KOPT-K1 (cell line): ENCODE data around the gene SYT7.

ENCODE experiments used
- H3K27ac ChIP-seq: fragments of 200-600 bp; sonication (generic); 2 replicates; pipeline ENCODE4 v1.5.1; 2016; ENCODE audit warnings: antibody characterized with exemption, mild to moderate bottlenecking, low read depth, low read length; ENCODE audit not compliant: poor library complexity, severe bottlenecking
- H3K36me3 ChIP-seq: fragments of 200-600 bp; sonication (generic); 2 replicates; pipeline ENCODE4 v1.5.1; 2017; ENCODE audit warnings: antibody characterized with exemption, mild to moderate bottlenecking, low read length, moderate library complexity; ENCODE audit not compliant: insufficient read depth
- H3K9me3 ChIP-seq: fragments of 200-600 bp; sonication (generic); 2 replicates; pipeline ENCODE4 v1.5.1; 2017; ENCODE audit warnings: antibody characterized with exemption, low read length, mild to moderate bottlenecking; ENCODE audit not compliant: insufficient read depth, poor library complexity, severe bottlenecking

Gene SYT7

GRCh38 chr11:61502522-61502921, 78.4 kb downstream of the SYT7 start:
- H3K27ac ChIP-seq, result no peak overlapping the region
- no peaks in the 10 kb centered on the region for H3K36me3 ChIP-seq
- H3K9me3 ChIP-seq, result no peaks in the 10 kb centered on the region

DNA sequence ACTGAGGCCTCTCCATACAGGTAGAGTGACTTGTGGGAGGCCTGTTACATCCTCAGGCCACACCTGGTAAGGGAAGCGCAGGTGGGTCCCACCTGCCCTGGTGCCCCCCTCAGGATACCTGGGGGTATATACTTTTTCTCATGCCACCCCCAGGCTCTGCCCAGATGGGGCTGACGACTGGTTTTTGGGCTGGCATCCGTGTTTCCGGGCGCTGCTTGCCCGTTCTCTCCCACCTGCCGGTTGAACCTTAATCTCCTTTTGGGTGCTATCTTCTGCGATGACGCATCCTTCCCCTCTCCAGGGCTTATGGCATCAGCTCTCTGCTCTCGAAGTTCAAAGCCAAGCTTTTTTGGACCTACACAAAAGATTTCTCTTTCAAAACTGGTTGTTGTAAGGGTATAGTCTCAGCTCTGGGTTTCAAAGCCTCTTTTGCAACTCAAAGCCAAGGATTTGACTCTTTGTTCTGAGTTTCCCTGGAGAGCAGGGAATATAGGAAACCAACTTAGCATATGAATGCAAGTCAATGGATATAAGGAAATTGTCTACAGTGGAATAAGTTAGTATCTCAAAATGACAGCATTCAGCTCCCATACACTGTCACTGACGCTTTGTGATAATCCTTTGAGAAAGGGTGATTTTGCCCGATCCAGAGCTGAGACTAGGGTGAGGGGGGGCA, 80.9 kb downstream of the SYT7 start:
- H3K27ac ChIP-seq, result no peak overlapping the region
- H3K36me3 ChIP-seq, result no peaks in the 10 kb centered on the region
- H3K9me3 ChIP-seq, result no peaks in the 10 kb centered on the region

- Histone ChIP-seq H3K9me3 (no peaks in the 10 kb centered on the region), H3K27ac (no peak overlapping the region), H3K36me3 (no peaks in the 10 kb centered on the region)
These were observed 82.0 kb downstream of the SYT7 start for GRCh38 chr11:61498767-61499341.

DNA sequence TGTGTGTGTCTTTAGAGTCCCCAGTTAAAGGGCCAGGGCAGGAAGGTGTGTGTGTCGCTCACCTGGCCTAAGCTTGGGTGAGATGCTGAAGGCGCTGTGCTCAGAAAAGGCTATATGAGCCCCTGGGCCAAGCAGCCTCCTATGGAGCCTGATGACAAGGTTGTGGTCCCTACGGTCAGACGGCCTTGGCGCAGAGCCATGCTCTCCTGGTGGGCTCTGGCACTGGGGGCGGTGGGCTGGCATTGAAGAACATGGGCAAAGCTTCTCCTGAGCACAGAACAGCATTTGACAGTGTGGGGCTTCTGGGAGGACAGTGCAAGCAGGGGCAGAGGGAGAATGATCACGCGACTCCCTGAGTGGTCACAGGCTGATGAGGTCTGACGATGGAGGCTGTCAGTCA, 83.0 kb downstream of the SYT7 start:
- Histone ChIP-seq H3K27ac (no peak overlapping the region), H3K9me3 (no peaks in the 10 kb centered on the region), H3K36me3 (no peaks in the 10 kb centered on the region)

DNA sequence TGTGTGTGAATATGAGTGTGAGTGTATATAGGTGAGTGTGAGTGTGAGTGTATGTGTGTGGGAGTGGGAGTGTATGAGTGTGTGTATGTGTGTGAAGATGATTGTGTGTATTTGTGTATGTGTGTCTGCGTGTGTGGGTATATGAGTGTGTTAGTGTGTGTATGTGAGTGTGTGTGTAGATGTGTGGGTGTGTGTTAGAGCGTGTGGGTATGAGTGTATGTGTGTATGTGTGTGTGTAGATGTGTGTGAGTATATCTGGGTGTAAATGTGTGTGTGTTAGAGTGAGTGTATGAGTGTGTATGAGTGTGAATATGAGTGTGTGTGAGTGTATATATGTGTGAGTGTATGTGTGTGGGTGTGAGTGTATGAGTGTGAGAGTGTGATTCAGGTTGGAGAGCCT, 83.4 kb downstream of the SYT7 start:
- H3K9me3 ChIP-seq, result no peaks in the 10 kb centered on the region
- no peaks in the 10 kb centered on the region for H3K36me3 ChIP-seq
- no peak overlapping the region for H3K27ac ChIP-seq

DNA sequence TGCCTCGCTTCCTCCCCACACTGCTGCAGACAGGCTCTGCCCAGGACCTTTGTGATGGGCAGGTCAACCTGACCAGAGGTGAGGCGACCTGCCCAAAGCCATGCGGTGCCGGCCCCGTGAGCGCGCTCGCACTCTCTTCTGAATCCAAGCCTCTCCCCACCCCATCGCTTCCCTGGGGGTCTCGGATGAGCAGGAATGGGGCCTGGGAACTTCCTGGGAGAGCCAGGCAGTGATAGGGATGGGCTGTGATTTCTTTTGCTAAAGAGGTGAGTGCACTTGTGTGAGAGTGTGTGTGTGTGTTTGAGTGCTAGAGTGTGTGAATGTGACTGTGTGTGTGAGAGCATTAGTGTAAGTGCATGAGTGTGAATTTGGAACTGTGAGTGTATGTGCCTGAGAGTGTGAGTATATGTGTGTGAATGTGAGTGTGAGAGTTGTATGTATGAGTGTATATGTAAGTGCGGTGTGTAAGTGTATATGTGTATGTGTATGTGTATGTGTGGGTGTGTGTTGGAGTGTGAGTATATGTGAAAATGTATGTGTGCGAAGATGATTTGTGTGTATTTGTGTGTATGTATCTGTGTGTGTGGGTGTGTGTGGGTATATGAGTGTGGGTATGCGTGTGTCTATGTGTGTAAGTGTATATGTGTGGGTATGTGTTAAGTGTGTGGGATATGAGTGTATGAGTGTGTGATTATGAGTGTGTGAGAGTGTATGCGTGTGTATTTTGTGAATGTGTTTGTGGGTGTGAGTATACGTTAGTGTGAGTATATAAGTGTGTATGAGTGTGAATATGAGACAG, 84.1 kb downstream of the SYT7 start:
- Histone ChIP-seq H3K36me3 (no peaks in the 10 kb centered on the region), H3K27ac (no peak overlapping the region), H3K9me3 (no peaks in the 10 kb centered on the region)

- H3K36me3 ChIP-seq, result no peaks in the 10 kb centered on the region
- H3K27ac ChIP-seq, result no peak overlapping the region
- H3K9me3 ChIP-seq, result no peaks in the 10 kb centered on the region
These were observed 84.9 kb downstream of the SYT7 start for GRCh38 chr11:61495801-61496601.

- Histone ChIP-seq H3K9me3 (no peaks in the 10 kb centered on the region), H3K36me3 (no peaks in the 10 kb centered on the region), H3K27ac (no peak overlapping the region)
These were observed 86.4 kb downstream of the SYT7 start for GRCh38 chr11:61494381-61494961.

GRCh38 chr11:61491736-61492395, 89.0 kb downstream of the SYT7 start:
- Histone ChIP-seq H3K36me3 (no peaks in the 10 kb centered on the region), H3K27ac (no peak overlapping the region), H3K9me3 (no peaks in the 10 kb centered on the region)

- Histone ChIP-seq H3K36me3 (no peaks in the 10 kb centered on the region), H3K9me3 (no peaks in the 10 kb centered on the region), H3K27ac (no peak overlapping the region)
These were observed 90.8 kb downstream of the SYT7 start for GRCh38 chr11:61489833-61490721.

DNA sequence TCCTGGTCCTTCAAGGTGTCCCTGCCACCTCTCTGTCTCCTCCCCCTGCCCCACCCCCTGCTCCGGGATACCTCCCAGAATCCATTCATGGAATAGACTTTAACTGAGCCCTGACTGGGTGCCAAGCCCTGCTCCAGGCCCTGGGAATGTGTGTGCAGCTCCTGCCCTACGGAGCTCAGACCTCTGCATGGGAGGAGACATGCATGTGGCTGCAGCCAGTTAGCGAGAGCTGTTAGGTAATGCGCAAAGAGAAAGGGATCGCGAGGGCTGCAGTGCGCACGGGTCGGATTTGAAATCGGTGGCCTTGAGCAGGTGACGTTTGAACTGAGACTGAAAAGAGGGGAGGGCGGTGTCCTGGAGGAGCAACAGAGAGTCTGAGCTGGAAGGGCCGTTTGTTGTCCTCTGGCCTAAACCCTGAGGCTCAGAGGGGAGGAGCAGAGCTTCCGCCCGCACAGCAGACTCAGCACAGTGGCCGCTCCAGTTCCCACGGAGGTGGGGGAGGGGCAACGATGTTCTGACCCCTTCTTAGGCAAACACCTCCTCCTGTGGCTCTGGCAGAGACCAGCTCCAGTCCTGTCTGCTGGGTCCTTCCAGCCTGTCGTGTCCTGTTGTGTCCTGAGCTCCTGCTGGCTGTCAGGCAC, 92.1 kb downstream of the SYT7 start:
- no peak overlapping the region for H3K27ac ChIP-seq
- no peaks in the 10 kb centered on the region for H3K9me3 ChIP-seq
- H3K36me3 ChIP-seq, result no peaks in the 10 kb centered on the region

DNA sequence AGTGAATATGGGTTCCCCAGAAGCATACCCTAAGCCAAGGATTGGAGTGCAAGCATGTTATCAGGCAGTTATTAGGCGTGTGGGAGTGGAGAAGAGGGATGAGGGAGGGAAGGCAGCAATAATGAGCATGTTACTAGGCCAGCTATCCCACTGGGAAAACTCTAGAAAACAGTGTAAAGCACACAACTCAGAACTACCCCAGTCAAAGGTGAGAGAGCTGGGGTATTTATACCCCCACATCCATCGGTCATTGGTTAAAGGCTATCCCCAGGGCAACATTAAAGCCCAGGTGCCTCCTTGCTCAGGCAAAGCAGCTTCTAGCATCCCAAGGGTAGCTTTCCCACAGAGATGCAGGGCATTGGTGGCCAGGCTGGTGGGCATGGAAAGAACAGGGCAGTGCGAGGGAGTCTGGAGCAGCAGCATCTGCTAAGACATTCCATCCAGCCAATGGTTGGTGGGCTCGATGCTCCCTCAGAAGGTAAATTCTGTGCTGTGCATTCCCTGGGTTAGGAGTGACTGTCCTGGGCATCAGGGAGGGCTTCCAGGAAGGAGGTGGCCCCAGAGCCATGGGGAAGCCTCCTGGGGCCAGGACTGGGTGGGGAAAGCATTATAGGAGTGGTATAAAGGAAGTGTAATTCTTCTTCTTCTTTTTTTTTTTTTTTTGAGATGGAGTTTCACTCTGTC, 93.4 kb downstream of the SYT7 start:
- no peak overlapping the region for H3K27ac ChIP-seq
- H3K9me3 ChIP-seq, result no peaks in the 10 kb centered on the region
- no peaks in the 10 kb centered on the region for H3K36me3 ChIP-seq

DNA sequence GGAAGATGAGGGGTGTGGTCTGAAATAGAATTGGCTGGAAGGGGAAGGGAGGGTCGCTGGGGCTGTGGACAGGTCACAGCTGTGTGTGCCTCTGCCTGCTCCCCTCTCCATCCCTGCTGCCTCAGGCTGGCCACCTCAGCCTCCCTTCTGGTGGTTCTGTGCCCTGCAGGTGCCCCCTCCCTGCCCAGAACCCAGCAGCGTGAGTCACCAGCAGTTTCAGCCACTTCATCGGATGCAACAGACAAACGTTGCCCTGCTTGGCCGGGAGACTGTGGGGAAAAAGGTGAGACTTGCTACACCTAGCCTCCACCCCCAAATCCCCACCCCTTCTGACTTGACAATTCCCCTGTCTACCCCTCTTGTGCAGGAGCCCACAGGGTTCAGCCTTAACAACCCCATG, 94.1 kb downstream of the SYT7 start:
- H3K27ac ChIP-seq, result no peak overlapping the region
- no peaks in the 10 kb centered on the region for H3K9me3 ChIP-seq
- H3K36me3 ChIP-seq, result no peaks in the 10 kb centered on the region
